Activated CD8-positive, alpha-beta memory T cell treated with anti-CD3 and anti-CD28 coated beads, Interleukin-2, amount 10 ng/mL, durations not matched to agents 7 days and 5 days (primary cell): ENCODE measurements around the gene SNAP47. TPM values are rescaled to one million over a fixed set of nuclear protein-coding genes. Genes with fewer than 3 reads are reported as not detected.

Experiments
- ATAC-seq: fragments of 150-1000 bp; cut with Tn5 transposase; one replicate; pipeline ENCODE4 v1.10.0; 2021; ENCODE audit warnings: moderate library complexity
- CTCF ChIA-PET: fragments of 350-600 bp; sonication (Branson Sonifier 250); formaldehyde crosslinking; loops from one replicate; lab custom pipeline; 2021; ENCODE audit warnings: antibody characterized with exemption; lab: Charles Lee
- DNase-seq: peaks from one replicate; pipeline ENCODE4 v3.0.0-alpha.2; 2020
- H3K27ac Mint-ChIP-seq: one replicate; pipeline ENCODE4 v1.8.0; 2021; ENCODE audit warnings: mild to moderate bottlenecking, mixed read lengths
- H3K27me3 Mint-ChIP-seq: one replicate; pipeline ENCODE4 v1.8.0; 2021; ENCODE audit warnings: mixed read lengths
- H3K36me3 Mint-ChIP-seq: one replicate; pipeline ENCODE4 v1.8.0; 2021; ENCODE audit warnings: mild to moderate bottlenecking, mixed read lengths
- H3K4me1 Mint-ChIP-seq: one replicate; pipeline ENCODE4 v1.8.0; 2021; ENCODE audit warnings: mixed read lengths
- H3K4me3 Mint-ChIP-seq: one replicate; pipeline ENCODE4 v1.8.0; 2021; ENCODE audit warnings: mild to moderate bottlenecking, moderate library complexity, mixed read lengths
- H3K9me3 Mint-ChIP-seq: one replicate; pipeline ENCODE4 v1.8.0; 2022; ENCODE audit warnings: low read depth, mixed read lengths
- total RNA-seq, 2 experiments: library from RNA; stranded (reverse); gene quantifications; one replicate each; pipeline ENCODE4 v1.2.3, GENCODE V29; 2021

Gene SNAP47
- total RNA-seq, 2 experiments from 2014 or later, result 33.9 to 35.3 TPM

GRCh38 chr1:227790034-227790400 lies 54.8 kb downstream of the SNAP47 start:
- H3K36me3 Mint-ChIP-seq, result no peaks in the 10 kb centered on the region
- peaks cover 14% of the 10 kb centered on the region for H3K27me3 Mint-ChIP-seq
- H3K9me3 Mint-ChIP-seq, result no peaks in the 10 kb centered on the region
- no peak for DNase-seq
- peaks cover 7% of the 10 kb centered on the region for H3K4me1 Mint-ChIP-seq
- H3K27ac Mint-ChIP-seq, result no peak overlapping the region
- no peak overlapping the region for H3K4me3 Mint-ChIP-seq
- ATAC-seq, result no peak
- CTCF ChIA-PET, result interaction anchor here (0.9 to 3.2 kb wide), 3 partner anchors 9 to 28 kb away, joined by 3 to 8 read pairs (median 5); no protein-coding TSS in a partner anchor

DNA sequence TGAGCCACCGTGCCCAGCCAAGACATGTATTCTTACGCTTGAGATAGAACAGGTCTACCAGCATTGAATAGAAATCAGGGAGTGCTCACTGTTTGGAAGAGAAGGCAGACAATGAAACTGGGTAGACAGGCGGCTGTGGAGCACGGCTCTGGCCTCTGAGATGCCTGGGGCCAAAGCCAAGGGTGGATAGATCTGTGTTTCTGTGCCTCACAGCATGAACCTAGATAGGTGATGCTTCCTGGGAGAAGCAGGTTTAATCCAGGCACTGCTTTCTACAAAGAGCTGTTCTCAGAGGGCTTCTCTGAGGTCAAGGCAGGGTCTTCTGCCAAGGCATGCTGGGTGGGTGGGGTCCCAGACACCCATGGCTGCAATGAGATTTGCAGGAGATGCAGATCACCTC lies 55.6 kb downstream of the SNAP47 start:
- Mint-ChIP-seq H3K9me3 (no peaks in the 10 kb centered on the region), H3K27me3 (peaks cover 13% of the 10 kb centered on the region), H3K27ac (no peak overlapping the region), H3K36me3 (no peaks in the 10 kb centered on the region), H3K4me1 (peaks cover 7% of the 10 kb centered on the region), H3K4me3 (no peak overlapping the region)
- CTCF ChIA-PET, result interaction anchor here (1.6 to 3.2 kb wide), 2 partner anchors 24 to 29 kb away, joined by 5 to 8 read pairs; no protein-coding TSS in a partner anchor
- ATAC-seq, result no peak
- DNase-seq, result no peak

- H3K9me3 Mint-ChIP-seq, result no peaks in the 10 kb centered on the region
- no peak for DNase-seq
- H3K4me1 Mint-ChIP-seq, result peaks cover 6% of the 10 kb centered on the region
- H3K27ac Mint-ChIP-seq, result peak overlapping the region; percentile 21
- no peak for ATAC-seq
- CTCF ChIA-PET, result interaction anchor here (3.2 kb wide), 1 partner anchor 29 kb away, joined by 8 read pairs; no protein-coding TSS in a partner anchor
- H3K27me3 Mint-ChIP-seq, result peaks cover 6% of the 10 kb centered on the region
- no peaks in the 10 kb centered on the region for H3K36me3 Mint-ChIP-seq
- H3K4me3 Mint-ChIP-seq, result no peak overlapping the region
Measured at GRCh38 chr1:227791425-227792143, 56.3 kb downstream of the SNAP47 start.

GRCh38 chr1:227792216-227793078 lies 57.2 kb downstream of the SNAP47 start:
- no peak overlapping the region for H3K27ac Mint-ChIP-seq
- DNase-seq (no peak), ATAC-seq (no peak)
- H3K4me1 Mint-ChIP-seq, result peaks cover 1% of the 10 kb centered on the region
- no peak overlapping the region for H3K4me3 Mint-ChIP-seq
- no peaks in the 10 kb centered on the region for H3K9me3 Mint-ChIP-seq
- peaks cover 6% of the 10 kb centered on the region for H3K27me3 Mint-ChIP-seq
- no peaks in the 10 kb centered on the region for H3K36me3 Mint-ChIP-seq
- CTCF ChIA-PET, result interaction anchor here (3.2 kb wide), 1 partner anchor 30 kb away, joined by 8 read pairs; no protein-coding TSS in a partner anchor

- Mint-ChIP-seq H3K27ac (no peak overlapping the region), H3K4me3 (no peak overlapping the region), H3K9me3 (no peaks in the 10 kb centered on the region), H3K4me1 (peaks cover 1% of the 10 kb centered on the region), H3K27me3 (peaks cover 6% of the 10 kb centered on the region), H3K36me3 (no peaks in the 10 kb centered on the region)
- no peak for ATAC-seq
- no peak for DNase-seq
- CTCF ChIA-PET, result interaction anchor here (3.2 kb wide), 1 partner anchor 31 kb away, joined by 8 read pairs; no protein-coding TSS in a partner anchor
Measured at GRCh38 chr1:227793079-227793947, 58.1 kb downstream of the SNAP47 start.

- Mint-ChIP-seq H3K4me1 (no peaks in the 10 kb centered on the region), H3K27me3 (peaks cover 6% of the 10 kb centered on the region), H3K36me3 (no peaks in the 10 kb centered on the region), H3K9me3 (no peaks in the 10 kb centered on the region), H3K4me3 (no peak overlapping the region), H3K27ac (no peak overlapping the region)
- DNase-seq, result no peak
- ATAC-seq, result no peak
- CTCF ChIA-PET, result interaction anchor here (1.0 to 2.0 kb wide), 2 partner anchors 31 to 159 kb away, joined by 4 to 6 read pairs; no protein-coding TSS in a partner anchor
Measured at GRCh38 chr1:227793948-227794816, 58.9 kb downstream of the SNAP47 start.

DNA sequence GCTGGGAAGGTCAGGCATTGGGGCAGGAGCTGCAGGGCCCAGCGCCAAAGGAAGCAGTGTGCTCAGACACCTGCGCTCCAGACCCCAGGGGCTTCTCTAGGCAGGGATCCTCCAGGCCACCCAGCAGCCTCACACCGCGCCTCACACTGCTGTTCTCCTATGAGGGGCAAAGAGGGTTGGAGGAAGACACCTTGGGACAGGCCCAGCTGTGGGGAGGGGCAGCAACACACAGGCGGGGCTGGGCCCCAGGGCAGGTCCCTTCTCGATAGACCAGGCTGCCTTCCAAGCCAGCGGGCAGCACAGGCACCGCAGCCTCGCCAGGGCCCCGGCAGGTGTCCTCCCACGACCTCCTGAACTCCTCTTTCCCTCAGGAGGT lies 59.6 kb downstream of the SNAP47 start:
- no peak overlapping the region for H3K27ac Mint-ChIP-seq
- ATAC-seq (no peak), DNase-seq (no peak)
- H3K9me3 Mint-ChIP-seq, result no peaks in the 10 kb centered on the region
- no peaks in the 10 kb centered on the region for H3K4me1 Mint-ChIP-seq
- H3K4me3 Mint-ChIP-seq, result no peak overlapping the region
- H3K36me3 Mint-ChIP-seq, result no peaks in the 10 kb centered on the region
- peaks cover 9% of the 10 kb centered on the region for H3K27me3 Mint-ChIP-seq
- CTCF ChIA-PET, result interaction anchor here (1.0 to 2.0 kb wide), 2 partner anchors 32 to 158 kb away, joined by 4 to 6 read pairs; no protein-coding TSS in a partner anchor

GRCh38 chr1:227795732-227796131 lies 60.5 kb downstream of the SNAP47 start:
- H3K27me3 Mint-ChIP-seq, result peaks cover 7% of the 10 kb centered on the region

DNA sequence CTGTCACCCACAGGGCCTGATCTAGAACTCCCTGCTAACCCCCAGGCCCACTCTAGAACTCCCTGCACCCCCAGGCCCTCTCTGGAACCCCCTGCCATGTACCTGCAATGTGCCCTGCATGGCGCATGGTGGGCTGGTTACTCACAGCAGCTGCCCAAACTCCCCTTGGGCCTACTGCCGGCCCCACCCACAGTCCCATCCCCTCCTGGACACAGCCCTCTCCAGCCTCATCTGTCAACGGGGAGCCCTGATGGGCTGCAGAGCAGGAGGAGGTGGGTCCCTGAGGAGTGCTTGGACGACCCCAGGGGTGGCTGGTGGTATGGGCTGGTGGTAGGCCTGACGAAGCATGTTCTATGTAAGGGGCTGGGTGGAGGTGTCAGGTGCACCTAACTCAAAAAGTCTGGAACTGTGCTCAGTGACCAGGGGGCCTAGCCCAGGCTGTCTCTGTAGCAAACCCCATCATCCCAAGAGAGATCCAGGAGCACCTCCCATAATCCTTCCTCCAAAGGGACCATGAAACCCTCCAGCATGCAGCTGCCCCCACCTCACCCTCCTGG lies 61.2 kb downstream of the SNAP47 start:
- H3K4me3 Mint-ChIP-seq, result no peak overlapping the region
- CTCF ChIA-PET, result interaction anchor here (1.0 kb wide), 1 partner anchor 35 kb away, joined by 3 read pairs; no protein-coding TSS in a partner anchor
- peaks cover 7% of the 10 kb centered on the region for H3K27me3 Mint-ChIP-seq
- H3K36me3 Mint-ChIP-seq, result no peaks in the 10 kb centered on the region
- H3K9me3 Mint-ChIP-seq, result no peaks in the 10 kb centered on the region
- H3K4me1 Mint-ChIP-seq, result no peaks in the 10 kb centered on the region
- no peak for DNase-seq
- no peak overlapping the region for H3K27ac Mint-ChIP-seq
- no peak for ATAC-seq

More at GRCh38 chr1:227795732-227796131, 60.5 kb downstream of the SNAP47 start:
- H3K4me3 Mint-ChIP-seq, result no peak overlapping the region
- no peaks in the 10 kb centered on the region for H3K9me3 Mint-ChIP-seq
- H3K27ac Mint-ChIP-seq, result no peak overlapping the region
- H3K4me1 Mint-ChIP-seq, result no peaks in the 10 kb centered on the region
- DNase-seq (no peak), ATAC-seq (no peak)
- CTCF ChIA-PET, result interaction anchor here (1.0 to 2.0 kb wide), 2 partner anchors 34 to 157 kb away, joined by 3 to 6 read pairs; no protein-coding TSS in a partner anchor
- H3K36me3 Mint-ChIP-seq, result no peaks in the 10 kb centered on the region

DNA sequence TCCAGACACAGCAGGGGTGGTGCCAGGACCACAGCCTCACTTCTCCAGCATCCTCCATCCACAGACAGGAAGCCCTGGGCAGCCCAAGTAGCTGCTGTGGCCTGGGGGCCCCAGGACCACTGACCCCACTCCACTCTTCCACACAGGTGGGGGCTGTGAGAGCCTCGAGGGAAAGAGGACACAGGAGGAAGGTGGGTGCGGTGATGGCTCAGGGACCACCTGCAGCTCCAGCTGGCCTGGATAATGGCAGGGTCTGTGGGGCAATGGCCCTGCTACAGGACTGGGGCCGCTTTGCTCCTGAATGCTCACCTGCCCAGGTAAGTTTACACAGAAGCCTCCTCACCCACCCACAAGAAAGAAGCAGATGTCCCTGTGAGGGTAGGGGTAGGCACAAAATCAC lies 61.9 kb downstream of the SNAP47 start:
- Mint-ChIP-seq H3K27me3 (peaks cover 12% of the 10 kb centered on the region), H3K9me3 (no peaks in the 10 kb centered on the region), H3K36me3 (no peaks in the 10 kb centered on the region), H3K27ac (no peak overlapping the region), H3K4me1 (no peaks in the 10 kb centered on the region), H3K4me3 (no peak overlapping the region)
- CTCF ChIA-PET, result no interaction called here
- DNase-seq (no peak), ATAC-seq (no peak)

DNA sequence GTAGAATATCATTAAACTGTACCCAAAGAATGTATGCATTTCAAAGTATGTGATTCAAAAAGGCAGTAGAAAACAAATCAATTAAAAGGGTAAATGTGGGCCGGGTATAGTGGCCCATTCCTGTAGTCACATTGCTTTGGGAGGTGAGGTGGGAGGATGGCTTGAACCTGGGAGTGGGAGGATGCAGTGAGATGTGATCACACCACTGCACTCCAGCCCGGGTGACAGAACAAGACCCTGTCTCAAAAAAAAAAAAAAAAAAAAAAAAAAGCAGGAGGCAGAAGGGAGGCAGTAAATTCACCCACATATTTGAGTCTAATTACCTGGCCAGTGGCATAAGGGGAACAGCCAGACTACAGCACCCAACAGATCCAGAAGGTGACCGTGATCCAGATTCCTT lies 62.4 kb downstream of the SNAP47 start:
- Mint-ChIP-seq H3K4me1 (no peaks in the 10 kb centered on the region), H3K27ac (no peak overlapping the region), H3K4me3 (no peak overlapping the region), H3K9me3 (no peaks in the 10 kb centered on the region), H3K36me3 (no peaks in the 10 kb centered on the region), H3K27me3 (peaks cover 15% of the 10 kb centered on the region)
- CTCF ChIA-PET, result no interaction called here
- DNase-seq (no peak), ATAC-seq (no peak)
